Lower leg skin (tissue), 4 donors: ENCODE results near the gene ATP8A2. TPM values are rescaled to one million over a fixed set of nuclear protein-coding genes. Genes with fewer than 3 reads are reported as not detected.
A peak's percentile ranks its signal among the peaks of the same experiment; 100 is the strongest.

Experiments used
- DNase-seq, 2 donors: peaks; one replicate each; pipeline ENCODE4 v3.0.0-alpha.2; 2019; ENCODE audit warnings: low spot score in 2 of 2
- H3K4me3 ChIP-seq: fragments of 200-600 bp; sonication (generic); 2 replicates; pipeline ENCODE4 v1.5.1; 2017; ENCODE audit warnings: mild to moderate bottlenecking, low read depth; ENCODE audit not compliant: poor library complexity, severe bottlenecking
- CTCF ChIP-seq, 3 donors: fragments of 450-650 bp; IDR thresholded peaks; one replicate each; pipeline ENCODE4 v1.5.1; 2016; ENCODE audit warnings: antibody characterized with exemption in 3 of 3, mild to moderate bottlenecking in 3 of 3, moderate library complexity in 2 of 3
- POLR2A ChIP-seq, 2 donors: fragments of 450-650 bp; IDR thresholded peaks; one replicate each; pipeline ENCODE4 v1.6.1; 2016 to 2017; ENCODE audit warnings: antibody characterized with exemption in 2 of 2, mild to moderate bottlenecking in 1 of 2, moderate library complexity in 1 of 2
- WGBS, 2 donors: methylation state at CpG; one replicate each; pipeline ENCODE4 v1.1.5; 2018; 5-methylcytosine and 5-hydroxymethylcytosine counted together
- intact Hi-C: fragments of 100-400 bp; cut with DNase I; formaldehyde crosslinking; loops from one replicate; pipeline ENCODE4 v1.15.0; 2023; ENCODE audit warnings: low total_unique reads
- total RNA-seq, 4 donors: library from RNA; depleted of rRNA; stranded (reverse); fragments of >200 nt; gene quantifications; one replicate each; pipeline ENCODE4 v1.1.0, GENCODE V29; 2016

ATP8A2 gene
- total RNA-seq, 4 donors from 2014 or later = 0.05 to 0.23 TPM; not detected in 2

GRCh38 chr13:25574437-25575411 lies 202.9 kb downstream of the ATP8A2 start:
- no peak overlapping the region for H3K4me3 ChIP-seq
- TF ChIP-seq CTCF (IDR thresholded peaks at IDR 0.05) (no peak), POLR2A (IDR thresholded peaks at IDR 0.05) (no peak)
- intact Hi-C loops = loop anchor here (5.0 kb wide), 1 partner anchor 488 kb away; no protein-coding TSS in a partner anchor
- 18 to 21% methylated on average over 8 of the region's 8 CpGs for WGBS, 2 donors
- peak; percentile 80 to 90 for DNase-seq

GRCh38 chr13:25575562-25575961 lies 203.8 kb downstream of the ATP8A2 start:
- TF ChIP-seq CTCF (IDR thresholded peaks at IDR 0.05) (no peak), POLR2A (IDR thresholded peaks at IDR 0.05) (no peak)
- no peak for DNase-seq
- H3K4me3 ChIP-seq = no peak overlapping the region
- intact Hi-C loops = loop anchor here (5.0 kb wide), 1 partner anchor 487 kb away; no protein-coding TSS in a partner anchor
- WGBS, 2 donors = 37 to 39% methylated on average over 5 of the region's 5 CpGs

GRCh38 chr13:25578526-25578925 lies 206.8 kb downstream of the ATP8A2 start:
- no peak for TF ChIP-seq CTCF (IDR thresholded peaks at IDR 0.05)
- no peak for TF ChIP-seq POLR2A (IDR thresholded peaks at IDR 0.05)
- no peak for DNase-seq
- no peak overlapping the region for H3K4me3 ChIP-seq
- whole genome bisulfite sequencing, 2 donors = 37 to 49% methylated on average over 2 of the region's 2 CpGs
- intact Hi-C loops = loop anchor here (5.0 kb wide), 1 partner anchor 484 kb away; no protein-coding TSS in a partner anchor

GRCh38 chr13:25579221-25579620 lies 207.4 kb downstream of the ATP8A2 start:
- DNase-seq = no peak
- TF ChIP-seq CTCF (IDR thresholded peaks at IDR 0.05) (no peak), POLR2A (IDR thresholded peaks at IDR 0.05) (no peak)
- intact Hi-C loops = loop anchor here (5.0 kb wide), 1 partner anchor 483 kb away; no protein-coding TSS in a partner anchor
- WGBS, 2 donors = 55 to 68% methylated on average over 8 of the region's 8 CpGs
- no peak overlapping the region for H3K4me3 ChIP-seq

- TF ChIP-seq POLR2A (IDR thresholded peaks at IDR 0.05) (no peak), CTCF (IDR thresholded peaks at IDR 0.05) (no peak)
- no peak overlapping the region for H3K4me3 ChIP-seq
- WGBS, 2 donors = 71 to 75% methylated on average over 2 of the region's 2 CpGs
- intact Hi-C loops = loop anchor here (10.0 kb wide), 1 partner anchor 577 kb away; no protein-coding TSS in a partner anchor
- no peak for DNase-seq
Measured at GRCh38 chr13:25581351-25581750, 209.6 kb downstream of the ATP8A2 start.
